ENCODE data around the gene NUDT8. TPM values are rescaled to one million over a fixed set of nuclear protein-coding genes. Genes with fewer than 3 reads are reported as not detected.
"Not testable (repeated sequence)": the region's sequence is repeated elsewhere in the genome, so short reads cannot be mapped to it uniquely, and the experiment has no call there.

The NUDT8 gene
- total RNA-seq, 1 experiment from 2014 or later, result 13.2 TPM

- ATAC-seq, result peak; percentile 24
- no peak within 1 kb of the TSS for H3K27ac ChIP-seq (ENCODE audit: low read length)
- in situ Hi-C loops (cut with HindIII; ENCODE audit: low pct_unique_long_range_greater_than_20kb, low sequenced_read_pairs), result no loop called here
- no peak within 1 kb of the TSS for H3K4me3 ChIP-seq (ENCODE audit: low read depth in 2 of 2, low read length in 2 of 2)
- TF ChIP-seq CTCF (IDR thresholded peaks at IDR 0.05), result no peak
- TF ChIP-seq TCF7L2 (IDR thresholded peaks at IDR 0.05; ENCODE audit: low read depth, low read length), result no peak
- TF ChIP-seq REST (IDR thresholded peaks at IDR 0.05; ENCODE audit: insufficient read depth in 1 of 2, low read depth in 2 of 2, low read length in 1 of 2), result no peak
- no peak for TF ChIP-seq POLR2AphosphoS5 (IDR thresholded peaks at IDR 0.05; ENCODE audit: low read depth, low read length)
- no peak for TF ChIP-seq SIN3A (IDR thresholded peaks at IDR 0.05; ENCODE audit: borderline replicate concordance, insufficient read depth, low read depth, low read length)
- no peaks in the 10 kb centered on the region for H3K9me3 ChIP-seq (ENCODE audit: control insufficient read depth, insufficient read depth, low read depth, low read length)
- no peaks in the 10 kb centered on the region for H3K36me3 ChIP-seq (ENCODE audit: control insufficient read depth, insufficient read depth, low read length)
- ChIA-PET POLR2A (no interaction called here), CTCF (interaction anchor here (1.1 kb wide), 1 partner anchor 20 kb away, joined by 4 read pairs; no protein-coding TSS in a partner anchor)
- DNase-seq (ENCODE audit: low read depth, low spot score), result no peak
- BruUV-seq (replicated peaks), result no TSS peak
- intact Hi-C loops (cut with micrococcal nuclease; ENCODE audit: unreplicated experiment), result no loop called here
- no peaks in the 10 kb centered on the region for H3K4me1 ChIP-seq (ENCODE audit: control insufficient read depth, insufficient read depth, low read length)
- H3K27me3 ChIP-seq (ENCODE audit: control insufficient read depth, insufficient read depth, low read length), result no peaks in the 10 kb centered on the region
These were observed 9.7 kb upstream of the NUDT8 start, which contains the start of gene TBX10 for GRCh38 chr11:67639438-67639859. TBX10 (minus strand) TSS chr11:67639763; CDS start chr11:67639472, 291 bp downstream.

GRCh38 chr11:67638535-67639437 lies 9.0 kb upstream of the NUDT8 start:
- CTCF ChIA-PET, result interaction anchor here (1.1 kb wide), 2 partner anchors 21 to 22 kb away, joined by 4 to 15 read pairs; no protein-coding TSS in a partner anchor
- H3K27ac ChIP-seq (ENCODE audit: low read length), result no peak overlapping the region
- H3K36me3 ChIP-seq (ENCODE audit: control insufficient read depth, insufficient read depth, low read length), result no peaks in the 10 kb centered on the region
- intact Hi-C loops (cut with micrococcal nuclease; ENCODE audit: unreplicated experiment), result no loop called here
- POLR2A ChIA-PET, result no interaction called here
- H3K4me3 ChIP-seq (ENCODE audit: low read depth in 2 of 2, low read length in 2 of 2), result no peak overlapping the region
- H3K9me3 ChIP-seq (ENCODE audit: control insufficient read depth, insufficient read depth, low read depth, low read length), result no peaks in the 10 kb centered on the region
- H3K4me1 ChIP-seq (ENCODE audit: control insufficient read depth, insufficient read depth, low read length), result no peaks in the 10 kb centered on the region
- DNase-seq (ENCODE audit: low read depth, low spot score) (no peak), ATAC-seq (no peak)
- no peaks in the 10 kb centered on the region for H3K27me3 ChIP-seq (ENCODE audit: control insufficient read depth, insufficient read depth, low read length)
- in situ Hi-C loops (cut with HindIII; ENCODE audit: low pct_unique_long_range_greater_than_20kb, low sequenced_read_pairs), result no loop called here
- TF ChIP-seq CTCF (IDR thresholded peaks at IDR 0.05) (no peak), TCF7L2 (IDR thresholded peaks at IDR 0.05; ENCODE audit: low read depth, low read length) (no peak), SIN3A (IDR thresholded peaks at IDR 0.05; ENCODE audit: borderline replicate concordance, insufficient read depth, low read depth, low read length) (no peak), POLR2AphosphoS5 (IDR thresholded peaks at IDR 0.05; ENCODE audit: low read depth, low read length) (no peak), REST (IDR thresholded peaks at IDR 0.05; ENCODE audit: insufficient read depth in 1 of 2, low read depth in 2 of 2, low read length in 1 of 2) (no peak)
- no TSS peak for BruUV-seq (replicated peaks)

GRCh38 chr11:67637441-67637840 lies 7.7 kb upstream of the NUDT8 start:
- in situ Hi-C loops (cut with HindIII; ENCODE audit: low pct_unique_long_range_greater_than_20kb, low sequenced_read_pairs); intact Hi-C loops (cut with micrococcal nuclease; ENCODE audit: unreplicated experiment); H3K27me3 ChIP-seq (ENCODE audit: control insufficient read depth, insufficient read depth, low read length); H3K27ac ChIP-seq (ENCODE audit: low read length); POLR2A ChIA-PET; H3K36me3 ChIP-seq (ENCODE audit: control insufficient read depth, insufficient read depth, low read length); H3K9me3 ChIP-seq (ENCODE audit: control insufficient read depth, insufficient read depth, low read depth, low read length); H3K4me1 ChIP-seq (ENCODE audit: control insufficient read depth, insufficient read depth, low read length); BruUV-seq (replicated peaks); H3K4me3 ChIP-seq (ENCODE audit: low read depth in 2 of 2, low read length in 2 of 2); DNase-seq (ENCODE audit: low read depth, low spot score); ATAC-seq: not testable (repeated sequence)
- CTCF ChIA-PET, result interaction anchor here (0.6 to 1.1 kb wide), 3 partner anchors 9 to 23 kb away, joined by 3 to 15 read pairs (median 3); no protein-coding TSS in a partner anchor
